ENCODE measurements around the gene ICAM5. TPM values are rescaled to one million over a fixed set of nuclear protein-coding genes. Genes with fewer than 3 reads are reported as not detected.

ICAM5 gene
- total RNA-seq, 1 experiment from 2014 or later = 1.6 TPM

DNA sequence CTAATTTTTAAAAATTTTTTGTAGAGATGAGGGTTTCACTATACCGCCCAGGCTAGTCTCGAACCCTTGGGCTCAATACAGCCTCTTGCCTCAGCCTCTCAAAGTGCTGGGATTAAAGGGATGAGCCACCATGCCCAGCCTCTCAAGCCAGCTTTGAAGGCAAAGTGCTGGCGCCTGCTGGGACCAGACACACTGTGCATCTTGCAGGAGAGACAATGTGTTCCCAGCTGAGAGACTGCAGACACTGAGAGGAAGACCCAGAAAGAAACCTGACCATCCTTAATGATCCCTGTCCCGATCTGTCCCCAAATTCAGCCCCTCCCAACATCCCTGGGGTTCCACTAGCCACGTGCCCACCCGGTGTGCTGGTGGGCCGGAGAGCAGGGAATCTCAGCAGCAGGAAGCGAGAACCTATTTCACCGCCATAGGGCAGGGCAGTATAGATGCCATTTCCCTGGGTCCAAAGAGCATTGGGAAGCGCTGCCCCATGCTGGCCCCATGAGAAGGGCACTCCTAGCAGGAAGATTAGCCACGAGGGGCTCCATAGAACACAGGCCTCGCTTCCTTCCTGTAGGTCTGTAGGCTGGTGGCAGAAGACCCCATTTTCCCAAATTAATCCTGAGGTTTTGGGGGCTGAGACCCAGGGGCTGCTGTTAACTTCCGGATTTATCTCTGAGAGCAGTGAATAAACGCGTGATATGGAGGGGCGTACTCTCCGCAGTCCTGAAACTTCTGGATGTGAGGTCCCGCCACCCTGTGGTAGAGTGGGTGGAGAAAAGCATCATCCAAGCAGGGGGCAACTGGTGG lies 42.6 kb downstream of the ICAM5 start:
- no CpG with 5 or more reads among the region's 18 CpGs for WGBS (ENCODE audit: extremely low coverage, insufficient read length, low lambda C conversion rate)
- Histone ChIP-seq H2BK15ac (ENCODE audit: low read depth, low read length) (no peak overlapping the region), H2AK5ac (ENCODE audit: insufficient read length, low read length) (no peak overlapping the region), H3K79me1 (ENCODE audit: insufficient read depth, low read depth, low read length, poor library complexity, severe bottlenecking) (peaks cover 4% of the 10 kb centered on the region), H3K18ac (ENCODE audit: insufficient read length, low read depth, low read length) (no peak overlapping the region), H3K23me2 (ENCODE audit: insufficient read length, low read depth, low read length, poor library complexity, severe bottlenecking) (peaks cover 24% of the 10 kb centered on the region), H4K8ac (replicated peaks; ENCODE audit: insufficient read length, low read depth, low read length) (no peak overlapping the region), H3K23ac (ENCODE audit: insufficient read length, low read depth, low read length) (no peak overlapping the region), H4K5ac (ENCODE audit: insufficient read length, low read depth, low read length) (no peak overlapping the region), H3K27me3 (ENCODE audit: insufficient read depth, low read length) (no peaks in the 10 kb centered on the region; the same call in 1 of the 2 replicates), H3K27ac (ENCODE audit: insufficient read length, low read depth, low read length) (no peak overlapping the region), H3K4me1 (ENCODE audit: insufficient read depth, low read length) (no peaks in the 10 kb centered on the region), H2BK5ac (ENCODE audit: insufficient read length, low read length) (no peak overlapping the region), H3T11ph (ENCODE audit: low read length) (no peak overlapping the region), H4K20me1 (ENCODE audit: control insufficient read depth, insufficient read depth, insufficient read length) (no peaks in the 10 kb centered on the region), H3K9ac (ENCODE audit: extremely low read depth, insufficient read length, low read length) (peak overlapping the region; percentile 62), H2BK120ac (ENCODE audit: low read depth, low read length, poor library complexity, severe bottlenecking) (no peak overlapping the region), H3K56ac (ENCODE audit: insufficient read length, low read depth, low read length) (no peak overlapping the region), H3K4me2 (ENCODE audit: insufficient read depth, insufficient read length, low read length) (peak overlapping the region; percentile 98), H4K91ac (ENCODE audit: insufficient read length, low read depth, low read length) (no peak overlapping the region), H3K9me3 (ENCODE audit: control insufficient read depth, low read depth, low read length) (no peaks in the 10 kb centered on the region), H3K14ac (ENCODE audit: insufficient read depth, low read length) (peak overlapping the region; percentile 48; the same call in 1 of the 2 replicates), H2BK12ac (ENCODE audit: insufficient read length, low read depth, low read length) (no peak overlapping the region), H2BK20ac (ENCODE audit: low read depth, low read length, poor library complexity, severe bottlenecking) (no peak overlapping the region), H2AFZ (ENCODE audit: low read length) (no peak overlapping the region), H3K79me2 (ENCODE audit: insufficient read depth, low read length) (peaks cover 8% of the 10 kb centered on the region; the same call in 1 of the 2 replicates), H3K4ac (ENCODE audit: low read depth, low read length) (no peak overlapping the region)
- TF ChIP-seq, protein P1, sequence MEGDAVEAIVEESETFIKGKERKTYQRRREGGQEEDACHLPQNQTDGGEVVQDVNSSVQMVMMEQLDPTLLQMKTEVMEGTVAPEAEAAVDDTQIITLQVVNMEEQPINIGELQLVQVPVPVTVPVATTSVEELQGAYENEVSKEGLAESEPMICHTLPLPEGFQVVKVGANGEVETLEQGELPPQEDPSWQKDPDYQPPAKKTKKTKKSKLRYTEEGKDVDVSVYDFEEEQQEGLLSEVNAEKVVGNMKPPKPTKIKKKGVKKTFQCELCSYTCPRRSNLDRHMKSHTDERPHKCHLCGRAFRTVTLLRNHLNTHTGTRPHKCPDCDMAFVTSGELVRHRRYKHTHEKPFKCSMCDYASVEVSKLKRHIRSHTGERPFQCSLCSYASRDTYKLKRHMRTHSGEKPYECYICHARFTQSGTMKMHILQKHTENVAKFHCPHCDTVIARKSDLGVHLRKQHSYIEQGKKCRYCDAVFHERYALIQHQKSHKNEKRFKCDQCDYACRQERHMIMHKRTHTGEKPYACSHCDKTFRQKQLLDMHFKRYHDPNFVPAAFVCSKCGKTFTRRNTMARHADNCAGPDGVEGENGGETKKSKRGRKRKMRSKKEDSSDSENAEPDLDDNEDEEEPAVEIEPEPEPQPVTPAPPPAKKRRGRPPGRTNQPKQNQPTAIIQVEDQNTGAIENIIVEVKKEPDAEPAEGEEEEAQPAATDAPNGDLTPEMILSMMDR (conservative IDR thresholded peaks at IDR 0.05) = no peak
- DNase-seq = no peak
- H3K4me1 Mint-ChIP-seq = peaks cover 18 to 21% of the 10 kb centered on the region in 2 experiments
- no peaks in the 10 kb centered on the region; a peak in 1 of 5 replicates for H3K9me3 Mint-ChIP-seq
- peaks cover 14 to 41% (median 31%) of the 10 kb centered on the region in 3 experiments; a peak in 6 of 7 replicates for H3K36me3 Mint-ChIP-seq (ENCODE audit: insufficient read depth in 1 of 3, low read depth in 3 of 3)
- peak overlapping the region; percentile 96 to 98 (median 97) for H3K27ac Mint-ChIP-seq
- peak overlapping the region; percentile 95 to 96 for H3K4me3 Mint-ChIP-seq
- H3K27me3 Mint-ChIP-seq (ENCODE audit: low read depth) = no peaks in the 10 kb centered on the region; the same call in 1 of the 2 replicates
